PC-9 (cell line): ENCODE data around the gene SLC37A4.

Experiments
- CTCF ChIP-seq: fragments of 200-600 bp; sonication (generic); conservative IDR thresholded peaks from 2 replicates; pipeline ENCODE4 v1.6.1; 2017; ENCODE audit warnings: mixed run types, antibody characterized with exemption, mild to moderate bottlenecking, moderate library complexity
- EZH2 ChIP-seq: fragments of 200-600 bp; sonication (generic); IDR thresholded peaks from 2 replicates; pipeline ENCODE4 v1.8.0; 2017; ENCODE audit warnings: antibody characterized with exemption, low read depth

GRCh38 chr11:119048644-119049043 is 18.0 kb upstream of the SLC37A4 start:
- TF ChIP-seq CTCF: no peak
- no peak for TF ChIP-seq EZH2
